GM12878 (cell line): ENCODE results near the gene MYNN. TPM values are rescaled to one million over a fixed set of nuclear protein-coding genes. Genes with fewer than 3 reads are reported as not detected.

Source experiments
- ATAC-seq: fragments of 200-7000 bp; cut with Tn5 transposase; 3 replicates; pipeline ENCODE4 v1.9.1; 2020; ENCODE audit warnings: mild to moderate bottlenecking, moderate library complexity
- BruUV-seq: library from RNA; stranded (reverse); fragments of 400-500 nt; replicated peaks from 2 replicates; lab custom pipeline; 2021; lab: Mats Ljungman, UMichigan
- CTCF ChIA-PET: fragments of 300-600 bp; sonication (Branson Sonifier 250); formaldehyde crosslinking; extraction: SDS; loops from one replicate; lab custom pipeline; 2021; ENCODE audit warnings: inconsistent platforms; lab: Yijun Ruan, JAX
- POLR2A ChIA-PET: fragments of 350-600 bp; formaldehyde crosslinking; extraction: SDS; loops from one replicate; lab custom pipeline; 2021; ENCODE audit warnings: inconsistent platforms; lab: Charles Lee
- RAD21 ChIA-PET: fragments of 300-600 bp; sonication (Branson Sonifier 250); formaldehyde crosslinking; loops from one replicate; lab custom pipeline; 2023; ENCODE audit warnings: antibody characterized with exemption; ENCODE audit not compliant: unreplicated experiment; lab: Charles Lee
- SMC1A ChIA-PET: fragments of 300-600 bp; sonication (Branson Sonifier 250); formaldehyde crosslinking; loops from one replicate; lab custom pipeline; 2023; ENCODE audit not compliant: unreplicated experiment, uncharacterized antibody; lab: Charles Lee
- DNase-seq: peaks from one replicate; pipeline ENCODE4 v3.0.0-alpha.2; 2011; ENCODE audit warnings: low read depth, low spot score
- FAIRE-seq: peaks from 3 replicates; lab custom pipeline; 2011; peaks lifted over from hg19 to GRCh38; lab: Jason Lieb, UNC
- H2AFZ ChIP-seq: 2 replicates; pipeline ENCODE4 v1.6.0; 2011; ENCODE audit warnings: low read depth, low read length, control low read depth; ENCODE audit not compliant: control insufficient read depth
- H3K27ac ChIP-seq: 2 replicates; pipeline ENCODE4 v1.5.1; 2011; ENCODE audit warnings: control low read depth; ENCODE audit not compliant: control insufficient read depth, insufficient read depth
- H3K27me3 ChIP-seq, 2 experiments: replicated peaks in 1 of 2; 2 replicates each; pipeline versions ENCODE4 v1.6.0 to v1.6.1; 2011; ENCODE audit warnings: low read length in 1 of 2; ENCODE audit not compliant: control insufficient read depth in 2 of 2, insufficient read depth in 2 of 2
- H3K36me3 ChIP-seq, 2 experiments: 2 replicates each; pipeline ENCODE4 v1.5.1; 2011; ENCODE audit warnings: low read length in 1 of 2; ENCODE audit not compliant: control insufficient read depth in 2 of 2, insufficient read depth in 2 of 2
- H3K4me1 ChIP-seq: 2 replicates; pipeline ENCODE4 v1.6.1; 2011; ENCODE audit warnings: mild to moderate bottlenecking, low read length, moderate library complexity, mixed read lengths; ENCODE audit not compliant: control insufficient read depth, insufficient read depth
- H3K4me2 ChIP-seq: 2 replicates; pipeline ENCODE4 v1.6.0; 2011; ENCODE audit warnings: control low read depth; ENCODE audit not compliant: control insufficient read depth, insufficient read depth
- H3K4me3 ChIP-seq: fragments of 200-600 bp; sonication (generic); 2 replicates; pipeline ENCODE4 v1.5.1; 2016
- H3K79me2 ChIP-seq: 2 replicates; pipeline ENCODE4 v1.6.0; 2011; ENCODE audit warnings: low read length; ENCODE audit not compliant: control insufficient read depth, insufficient read depth
- H3K9ac ChIP-seq: 2 replicates; pipeline ENCODE4 v1.8.0; 2011; ENCODE audit warnings: low read length, control low read depth, mixed read lengths; ENCODE audit not compliant: control insufficient read depth, insufficient read depth
- H3K9me3 ChIP-seq: replicated peaks from 3 replicates; pipeline ENCODE4 v1.5.1; 2011; ENCODE audit warnings: mild to moderate bottlenecking, low read length; ENCODE audit not compliant: control insufficient read depth, insufficient read depth
- H4K20me1 ChIP-seq: 2 replicates; pipeline ENCODE4 v1.6.0; 2011; ENCODE audit not compliant: control insufficient read depth, insufficient read depth
- HDAC6 ChIP-seq: fragments of 200-600 bp; sonication (generic); IDR thresholded peaks from one replicate; pipeline ENCODE4 v1.8.0; 2017; ENCODE audit warnings: antibody characterized with exemption; ENCODE audit not compliant: unreplicated experiment
- IRF5 ChIP-seq: fragments of 450-650 bp; IDR thresholded peaks from 2 replicates; pipeline ENCODE4 v1.6.1; 2017; ENCODE audit warnings: borderline replicate concordance
- KAT2A ChIP-seq: conservative IDR thresholded peaks from 2 replicates; pipeline ENCODE4 v1.6.1; 2011; ENCODE audit warnings: low read depth, low read length; ENCODE audit not compliant: control insufficient read depth
- LARP7 ChIP-seq: fragments of 450-650 bp; IDR thresholded peaks from 2 replicates; pipeline ENCODE4 v1.6.1; 2017; ENCODE audit warnings: mild to moderate bottlenecking
- NKRF ChIP-seq: fragments of 450-650 bp; conservative IDR thresholded peaks from 2 replicates; pipeline ENCODE4 v1.6.1; 2017; ENCODE audit warnings: mild to moderate bottlenecking, moderate library complexity
- RB1 ChIP-seq: fragments of 450-650 bp; formaldehyde crosslinking; IDR thresholded peaks from 2 replicates; pipeline ENCODE4 v1.6.1; 2017; ENCODE audit warnings: mild to moderate bottlenecking, borderline replicate concordance
- SREBF1 ChIP-seq: IDR thresholded peaks from 2 replicates; pipeline ENCODE4 v1.6.1; 2012; ENCODE audit warnings: mild to moderate bottlenecking, low read length
- TCF7 ChIP-seq: IDR thresholded peaks from 2 replicates; pipeline ENCODE4 v1.6.1; 2014; ENCODE audit warnings: antibody characterized with exemption, borderline replicate concordance
- ZNF24 ChIP-seq: fragments of 450-650 bp; IDR thresholded peaks from 2 replicates; pipeline ENCODE4 v1.6.1; 2017; ENCODE audit warnings: antibody characterized with exemption, mild to moderate bottlenecking
- ZNF384 ChIP-seq: IDR thresholded peaks from 2 replicates; pipeline ENCODE4 v1.6.1; 2012; ENCODE audit warnings: low read depth, mild to moderate bottlenecking, low read length, improper control_type of control experiment, borderline replicate concordance
- WGBS: methylation state at CpG from one replicate; pipeline ENCODE4 v1.1.6; 2016; ENCODE audit warnings: low lambda C conversion rate; ENCODE audit not compliant: insufficient replicate concordance, insufficient coverage; ENCODE audit errors: missing lambda C conversion rate; 5-methylcytosine and 5-hydroxymethylcytosine counted together
- in situ Hi-C: fragments of 300-500 bp; cut with MboI; formaldehyde crosslinking; loops from 9 replicates; pipeline ENCODE4 v1.14.3; 2018; ENCODE audit warnings: mixed read lengths
- intact Hi-C: fragments of 100-400 bp; cut with micrococcal nuclease; formaldehyde crosslinking; loops from one replicate; pipeline ENCODE4 v1.14.2; 2022; ENCODE audit not compliant: unreplicated experiment
- polyA plus RNA-seq, 11 experiments: library from polyadenylated mRNA; depleted of rRNA in 4 of 11; unstranded in 6 of 11; stranded (reverse) in 5 of 11; fragments of >200 nt; fragmentation: Nextera tagmentation in 4 of 11; fragmentation: Illumina TruSeq in 1 of 11; extraction: Ambion mirVana in 4 of 11; extraction: Trizol in 1 of 11; gene quantifications; 1 replicate in 1 of 11; 2 replicates in 10 of 11; pipeline versions ENCODE4 v1.2.1 to v1.2.3, GENCODE V29; 2011 to 2016; ENCODE audit warnings: inconsistent platforms in 2 of 11, missing spikeins in 2 of 11, low read depth in 1 of 11
- total RNA-seq, 4 experiments: library from RNA; depleted of rRNA in 3 of 4; stranded (reverse); fragments of >200 nt in 3 of 4; fragmentation: Illumina TruSeq in 1 of 4; extraction: Trizol in 1 of 4; gene quantifications; 2 replicates each; pipeline versions ENCODE4 v1.2.1 to v1.2.3, GENCODE V29; 2013 to 2021
- TF ChIP-seq, protein P1 (sequence below): IDR thresholded peaks from 2 replicates; pipeline ENCODE4 v1.6.1; 2012; ENCODE audit warnings: low read length, inconsistent platforms
- TF ChIP-seq, protein P2 (sequence below): fragments of 450-650 bp; IDR thresholded peaks from 2 replicates; pipeline ENCODE4 v1.6.1; 2017; ENCODE audit warnings: mild to moderate bottlenecking

MYNN gene
- total and polyA plus RNA-seq, 10 of the 15 experiments (the other 5 are each of a cell fraction or from before 2014, with no cell fraction given): 8.8 to 20.5 (median 15.8) TPM

GRCh38 chr3:169822091-169822490 is 48.9 kb downstream of the MYNN start:
- ChIA-PET SMC1A (interaction anchor here (0.6 to 1.0 kb wide), 2 partner anchors 8 to 330 kb away, joined by 3 read pairs; no protein-coding TSS in a partner anchor), POLR2A (no interaction called here), RAD21 (no interaction called here)
- FAIRE-seq (no peak), ATAC-seq (no peak)
- Histone ChIP-seq H3K4me3 (no peak overlapping the region), H2AFZ (no peak overlapping the region), H4K20me1 (no peaks in the 10 kb centered on the region), H3K4me1 (no peaks in the 10 kb centered on the region), H3K9ac (no peak overlapping the region), H3K79me2 (no peaks in the 10 kb centered on the region), H3K36me3 (no peaks in the 10 kb centered on the region)
- in situ Hi-C loops: no loop called here
- TF ChIP-seq TCF7 (no peak), KAT2A (no peak), ZNF384 (no peak), LARP7 (no peak), SREBF1 (no peak), HDAC6 (no peak), IRF5 (no peak), NKRF (no peak), RB1 (no peak), ZNF24 (no peak)
- TF ChIP-seq, protein P1, sequence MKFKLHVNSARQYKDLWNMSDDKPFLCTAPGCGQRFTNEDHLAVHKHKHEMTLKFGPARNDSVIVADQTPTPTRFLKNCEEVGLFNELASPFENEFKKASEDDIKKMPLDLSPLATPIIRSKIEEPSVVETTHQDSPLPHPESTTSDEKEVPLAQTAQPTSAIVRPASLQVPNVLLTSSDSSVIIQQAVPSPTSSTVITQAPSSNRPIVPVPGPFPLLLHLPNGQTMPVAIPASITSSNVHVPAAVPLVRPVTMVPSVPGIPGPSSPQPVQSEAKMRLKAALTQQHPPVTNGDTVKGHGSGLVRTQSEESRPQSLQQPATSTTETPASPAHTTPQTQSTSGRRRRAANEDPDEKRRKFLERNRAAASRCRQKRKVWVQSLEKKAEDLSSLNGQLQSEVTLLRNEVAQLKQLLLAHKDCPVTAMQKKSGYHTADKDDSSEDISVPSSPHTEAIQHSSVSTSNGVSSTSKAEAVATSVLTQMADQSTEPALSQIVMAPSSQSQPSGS: no peak
- TF ChIP-seq, protein P2, sequence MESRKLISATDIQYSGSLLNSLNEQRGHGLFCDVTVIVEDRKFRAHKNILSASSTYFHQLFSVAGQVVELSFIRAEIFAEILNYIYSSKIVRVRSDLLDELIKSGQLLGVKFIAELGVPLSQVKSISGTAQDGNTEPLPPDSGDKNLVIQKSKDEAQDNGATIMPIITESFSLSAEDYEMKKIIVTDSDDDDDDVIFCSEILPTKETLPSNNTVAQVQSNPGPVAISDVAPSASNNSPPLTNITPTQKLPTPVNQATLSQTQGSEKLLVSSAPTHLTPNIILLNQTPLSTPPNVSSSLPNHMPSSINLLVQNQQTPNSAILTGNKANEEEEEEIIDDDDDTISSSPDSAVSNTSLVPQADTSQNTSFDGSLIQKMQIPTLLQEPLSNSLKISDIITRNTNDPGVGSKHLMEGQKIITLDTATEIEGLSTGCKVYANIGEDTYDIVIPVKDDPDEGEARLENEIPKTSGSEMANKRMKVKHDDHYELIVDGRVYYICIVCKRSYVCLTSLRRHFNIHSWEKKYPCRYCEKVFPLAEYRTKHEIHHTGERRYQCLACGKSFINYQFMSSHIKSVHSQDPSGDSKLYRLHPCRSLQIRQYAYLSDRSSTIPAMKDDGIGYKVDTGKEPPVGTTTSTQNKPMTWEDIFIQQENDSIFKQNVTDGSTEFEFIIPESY: no peak
- TF ChIP-seq, all 136 proteins: peak for 0
- 87% methylated on average over 15 of the region's 15 CpGs for WGBS
- DNase-seq: no peak
- Histone ChIP-seq H3K27ac (no peak overlapping the region), H3K9me3 (no peaks in the 10 kb centered on the region), H3K27me3 (no peaks in the 10 kb centered on the region; a peak in 1 of 4 replicates), H3K4me2 (no peak overlapping the region)
- CTCF ChIA-PET: interaction anchor here (0.6 kb wide), 1 partner anchor 42 kb away, joined by 3 read pairs; no protein-coding TSS in a partner anchor
- intact Hi-C loops: no loop called here
- no TSS peak for BruUV-seq
